WTC11 (cell line): ENCODE data around the gene DCHS2.

ENCODE experiments used
- ATF3 ChIP-seq: sonication (generic); formaldehyde crosslinking; conservative IDR thresholded peaks from 2 replicates; pipeline ENCODE4 v1.8.1; 2022; ENCODE audit warnings: mild to moderate bottlenecking, missing genetic modification reagents
- E2F1 ChIP-seq: sonication (generic); formaldehyde crosslinking; IDR thresholded peaks from 2 replicates; pipeline ENCODE4 v1.8.0; 2022; ENCODE audit warnings: mild to moderate bottlenecking, missing genetic modification reagents
- MAX ChIP-seq: sonication (generic); formaldehyde crosslinking; IDR thresholded peaks from 2 replicates; pipeline ENCODE4 v1.8.0; 2022; ENCODE audit warnings: mild to moderate bottlenecking, missing genetic modification reagents
- NFYB ChIP-seq: sonication (generic); formaldehyde crosslinking; conservative IDR thresholded peaks from 2 replicates; pipeline ENCODE4 v1.8.0; 2022; ENCODE audit warnings: low read depth, missing genetic modification reagents
- ZBTB43 ChIP-seq: sonication (generic); formaldehyde crosslinking; IDR thresholded peaks from 2 replicates; pipeline ENCODE4 v1.8.1; 2023; ENCODE audit warnings: mild to moderate bottlenecking, missing genetic modification reagents
- ZNF138 ChIP-seq: sonication (generic); formaldehyde crosslinking; conservative IDR thresholded peaks from 2 replicates; pipeline ENCODE4 v1.8.1; 2022; ENCODE audit warnings: mild to moderate bottlenecking, moderate library complexity, missing genetic modification reagents
- TF ChIP-seq, protein P1 (sequence below): fragments of 200-600 bp; IDR thresholded peaks from 2 replicates; pipeline ENCODE4 v1.8.0; 2022; ENCODE audit warnings: antibody characterized with exemption

- TF ChIP-seq, protein P1, sequence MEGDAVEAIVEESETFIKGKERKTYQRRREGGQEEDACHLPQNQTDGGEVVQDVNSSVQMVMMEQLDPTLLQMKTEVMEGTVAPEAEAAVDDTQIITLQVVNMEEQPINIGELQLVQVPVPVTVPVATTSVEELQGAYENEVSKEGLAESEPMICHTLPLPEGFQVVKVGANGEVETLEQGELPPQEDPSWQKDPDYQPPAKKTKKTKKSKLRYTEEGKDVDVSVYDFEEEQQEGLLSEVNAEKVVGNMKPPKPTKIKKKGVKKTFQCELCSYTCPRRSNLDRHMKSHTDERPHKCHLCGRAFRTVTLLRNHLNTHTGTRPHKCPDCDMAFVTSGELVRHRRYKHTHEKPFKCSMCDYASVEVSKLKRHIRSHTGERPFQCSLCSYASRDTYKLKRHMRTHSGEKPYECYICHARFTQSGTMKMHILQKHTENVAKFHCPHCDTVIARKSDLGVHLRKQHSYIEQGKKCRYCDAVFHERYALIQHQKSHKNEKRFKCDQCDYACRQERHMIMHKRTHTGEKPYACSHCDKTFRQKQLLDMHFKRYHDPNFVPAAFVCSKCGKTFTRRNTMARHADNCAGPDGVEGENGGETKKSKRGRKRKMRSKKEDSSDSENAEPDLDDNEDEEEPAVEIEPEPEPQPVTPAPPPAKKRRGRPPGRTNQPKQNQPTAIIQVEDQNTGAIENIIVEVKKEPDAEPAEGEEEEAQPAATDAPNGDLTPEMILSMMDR, result no peak
- TF ChIP-seq E2F1 (no peak), NFYB (CRISPR knock-in tag) (no peak), ZBTB43 (CRISPR knock-in tag) (no peak), ATF3 (CRISPR knock-in tag) (no peak), MAX (no peak), ZNF138 (CRISPR knock-in tag) (no peak)
Observed at GRCh38 chr4:154424810-154425484, 66.7 kb downstream of the DCHS2 start.
